GM12892 (cell line): Measurements from ENCODE around the gene LATS2.

Experiments
- POLR2A ChIP-seq: IDR thresholded peaks from 2 replicates; pipeline ENCODE4 v1.6.1; 2011; ENCODE audit warnings: low read depth, low read length, control low read depth
- POLR2AphosphoS5 ChIP-seq: IDR thresholded peaks from 2 replicates; pipeline ENCODE4 v1.6.1; 2011; ENCODE audit warnings: low read depth, low read length, control low read depth

DNA sequence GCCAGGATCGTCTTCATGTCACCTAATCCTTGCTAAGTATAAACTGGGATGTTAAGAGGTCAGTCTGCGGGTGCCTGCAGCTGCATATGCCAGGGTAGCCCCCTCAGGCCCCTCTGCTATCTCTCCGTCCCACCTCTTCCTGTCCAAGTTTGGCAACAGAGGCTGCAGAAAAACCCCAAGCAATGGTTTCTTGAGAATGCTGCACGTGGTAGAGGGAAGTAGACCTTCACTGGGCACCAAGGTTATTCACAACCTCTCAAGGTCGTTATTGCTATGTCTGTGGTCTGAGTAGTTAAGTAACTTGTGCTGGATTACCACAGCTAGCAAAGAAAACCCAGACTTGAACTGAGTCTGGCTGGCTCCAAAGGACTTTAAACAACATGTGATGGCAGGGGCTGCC, 81.0 kb downstream of the LATS2 start:
- TF ChIP-seq POLR2A (no peak), POLR2AphosphoS5 (no peak)
